HG03565 (cell line): ENCODE data around the gene PLA2G2C.
"Not testable (repeated sequence)": the region's sequence is repeated elsewhere in the genome, so short reads cannot be mapped to it uniquely, and the experiment has no call there.

Source experiments
- ATAC-seq: cut with Tn5 transposase; IDR thresholded peaks from one replicate; pipeline ENCODE4 v1.9.1; 2021; ENCODE audit warnings: mild to moderate bottlenecking, moderate library complexity; ENCODE audit not compliant: unreplicated experiment

PLA2G2C gene

DNA sequence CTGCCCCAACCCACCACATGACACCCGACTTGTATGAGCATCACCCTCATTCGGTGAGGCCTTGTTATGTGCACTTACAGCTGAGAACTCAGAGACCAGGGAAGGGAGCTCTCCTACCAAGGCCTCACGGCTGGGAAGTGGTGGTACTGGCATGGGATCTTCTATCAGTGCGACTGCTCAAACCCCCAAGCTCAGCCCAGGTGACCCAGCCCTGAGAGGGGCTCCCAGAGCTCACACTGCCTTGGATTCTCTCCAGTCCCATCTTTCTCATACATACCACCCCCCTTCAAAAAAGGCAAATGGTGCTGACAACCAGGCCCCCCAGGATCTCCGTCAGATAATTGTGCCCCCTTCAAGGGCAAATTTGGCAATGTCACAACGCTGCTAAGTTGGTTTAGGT, 48.0 kb downstream of the PLA2G2C start:
- no peak for ATAC-seq

- no peak for ATAC-seq
Measured at GRCh38 chr1:20137604-20138003, 48.7 kb downstream of the PLA2G2C start.

DNA sequence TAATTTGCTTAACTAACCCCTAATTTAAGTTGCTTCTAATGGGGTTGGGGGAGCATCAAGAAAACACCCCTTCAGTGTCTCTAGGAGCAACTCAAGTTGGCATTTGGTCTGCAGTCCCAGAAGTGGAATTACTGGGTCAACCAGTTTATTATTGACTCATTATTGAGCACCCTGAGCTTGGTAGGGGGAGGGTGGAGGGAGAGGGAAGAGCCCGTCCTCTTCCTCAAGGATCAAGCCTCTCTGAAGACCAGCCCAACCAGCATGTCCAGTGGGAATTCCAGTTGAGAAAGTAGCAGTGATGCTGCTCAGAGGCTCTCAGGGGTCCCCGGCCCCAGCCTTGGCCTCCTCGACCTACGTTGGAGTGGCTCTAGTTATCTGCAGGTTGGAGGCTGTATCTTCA, 49.3 kb downstream of the PLA2G2C start:
- no peak for ATAC-seq

GRCh38 chr1:20136249-20136648, 50.1 kb downstream of the PLA2G2C start:
- no peak for ATAC-seq

DNA sequence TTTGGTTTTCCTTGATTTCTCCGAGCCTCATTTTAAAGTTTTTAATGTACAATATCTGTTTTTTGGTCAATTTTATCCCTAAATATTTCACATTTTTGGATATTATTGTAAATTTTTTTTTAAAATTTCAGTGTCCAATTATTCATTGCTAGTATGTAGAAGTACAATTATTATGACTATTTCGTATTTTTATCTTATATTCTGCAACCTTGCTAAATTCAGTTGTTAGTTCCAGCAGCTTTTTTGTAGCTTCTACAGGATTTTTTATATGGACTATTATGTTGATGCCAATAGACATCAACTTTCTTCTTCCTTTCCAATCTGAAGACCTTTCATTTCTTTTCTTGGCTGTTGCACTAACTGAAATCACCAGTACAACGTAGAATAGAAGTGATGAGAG, 51.3 kb downstream of the PLA2G2C start:
- ATAC-seq, result no peak

DNA sequence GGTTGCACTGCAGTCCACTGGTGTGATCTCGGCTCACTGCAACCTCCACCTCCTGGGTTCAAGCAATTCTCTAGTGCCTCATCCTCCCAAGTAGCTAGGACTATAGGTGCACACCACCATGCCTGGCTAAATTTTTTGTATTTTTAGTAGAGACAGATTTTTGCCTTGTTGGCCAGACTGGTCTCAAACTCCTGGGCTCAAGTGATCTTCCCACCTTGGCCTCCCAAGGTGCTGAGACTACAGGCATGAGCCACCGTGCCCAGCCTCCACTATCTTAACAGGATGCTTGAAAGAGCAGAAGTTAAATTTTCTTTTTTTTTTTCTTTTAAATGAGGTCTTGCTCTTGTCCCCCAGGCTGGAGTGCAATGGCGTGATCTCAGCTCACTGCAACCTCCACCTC, 55.8 kb downstream of the PLA2G2C start:
- ATAC-seq, result not testable (repeated sequence)

DNA sequence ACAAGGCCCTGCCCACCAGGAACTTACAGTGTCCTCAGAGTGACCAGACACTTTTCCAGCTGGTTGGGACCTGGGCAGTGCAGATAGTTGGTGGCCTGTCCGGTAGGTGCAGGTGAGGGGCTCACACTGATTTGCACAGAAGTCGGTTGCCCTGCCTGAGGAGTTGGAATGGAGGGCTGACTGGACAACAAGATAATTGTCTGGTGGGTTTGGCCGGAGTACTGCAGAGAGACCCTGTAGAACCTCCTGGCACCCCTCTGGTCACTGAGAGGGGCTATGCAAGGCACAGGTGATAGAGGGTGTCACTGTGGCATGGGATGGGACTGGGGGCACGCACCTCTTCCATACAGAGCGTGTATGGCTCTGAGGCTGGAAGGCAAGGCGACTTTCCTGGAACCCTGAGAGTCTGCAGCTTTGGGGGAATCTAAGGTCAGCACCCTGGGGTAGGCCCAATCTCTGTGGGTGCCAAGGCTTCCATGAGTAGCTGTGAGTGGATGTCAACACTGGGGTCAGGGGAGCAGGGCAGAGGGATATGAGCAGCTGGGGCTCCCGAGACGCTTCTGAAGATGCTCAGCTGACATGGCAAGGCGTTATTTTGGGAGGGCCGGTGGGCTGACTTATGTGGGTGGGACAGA, 59.4 kb downstream of the PLA2G2C start:
- ATAC-seq, result no peak

DNA sequence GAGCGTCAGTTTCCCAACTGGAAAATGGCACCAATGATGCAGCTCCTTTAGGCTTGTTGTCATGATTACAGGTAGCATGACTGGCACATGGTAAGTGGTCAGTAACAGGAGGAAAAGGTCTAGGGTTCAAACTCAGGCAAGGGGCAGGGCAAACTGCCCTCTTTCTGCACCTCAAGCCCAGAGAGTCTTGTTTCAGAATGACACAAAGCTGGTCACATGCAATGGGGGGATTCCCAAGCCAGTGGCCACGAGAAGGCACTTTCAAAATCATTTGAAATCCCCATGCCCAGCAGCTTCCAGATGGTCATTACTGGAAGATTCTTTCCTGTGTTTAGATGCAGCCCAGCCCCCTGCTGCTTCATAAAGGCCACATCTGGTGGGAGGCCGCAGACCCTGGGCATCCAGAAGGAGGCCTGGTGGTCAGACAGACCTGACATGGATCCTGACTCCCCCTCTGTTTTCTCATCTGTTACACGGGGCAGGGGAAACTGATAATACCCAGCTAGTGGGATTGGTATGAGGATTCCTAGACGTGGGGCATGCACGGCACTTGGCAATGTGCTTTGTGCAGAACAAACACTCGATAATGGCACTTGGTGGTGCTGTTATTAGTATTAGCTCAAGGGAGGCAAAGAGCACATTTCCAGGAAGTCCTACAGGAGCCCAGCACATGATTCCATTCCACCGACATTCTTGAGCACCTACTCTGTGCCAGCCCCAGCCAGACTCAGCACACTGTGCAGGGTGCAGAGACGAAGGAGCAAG, 60.1 kb downstream of the PLA2G2C start:
- peak; percentile 53 for ATAC-seq

DNA sequence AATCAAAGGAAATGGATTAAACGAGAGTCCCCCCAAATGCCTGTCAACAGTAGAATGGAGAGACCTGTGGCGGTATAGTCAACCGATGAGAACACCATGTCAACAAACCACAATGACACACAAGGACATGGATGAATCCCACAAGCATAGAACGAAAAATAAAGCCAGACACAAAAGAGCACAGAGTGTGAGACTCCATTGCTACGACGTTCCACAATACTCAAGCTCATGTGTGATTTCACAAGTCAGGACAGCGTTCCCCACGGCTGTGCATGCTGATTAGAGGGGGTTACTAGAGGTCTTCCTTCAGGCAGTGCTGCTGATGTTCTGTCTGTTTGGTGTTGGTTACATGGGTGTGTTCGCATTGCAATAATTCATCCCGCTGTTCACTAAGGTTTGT, 61.2 kb downstream of the PLA2G2C start:
- no peak for ATAC-seq

DNA sequence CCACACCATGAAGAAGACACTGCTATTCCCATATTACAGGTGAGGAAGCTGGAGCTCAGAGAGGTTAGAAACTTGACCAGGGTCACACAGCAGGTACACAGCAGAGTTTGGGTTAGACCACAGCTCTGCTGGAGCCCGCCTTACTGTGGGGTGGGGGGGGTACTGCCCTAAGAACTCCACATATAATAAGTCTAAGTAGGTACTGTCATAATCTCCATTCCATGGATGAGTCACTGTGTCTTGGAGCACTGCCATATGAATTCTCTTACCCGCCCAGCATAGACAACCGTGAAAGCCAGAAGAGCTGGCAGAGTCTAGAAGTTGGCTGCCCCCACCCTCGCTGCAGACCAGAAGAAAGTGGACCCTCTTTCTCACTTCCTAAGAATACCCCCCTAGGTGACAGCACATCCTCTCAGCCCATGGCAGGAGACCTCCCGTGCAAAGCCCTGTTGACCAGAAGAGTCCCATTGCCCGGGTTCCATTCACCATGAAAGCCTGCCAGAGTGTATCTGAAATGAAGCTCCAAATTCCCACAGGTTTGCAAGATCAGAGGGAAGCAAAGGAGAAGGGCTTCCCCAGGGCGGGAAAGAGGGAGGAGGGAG, 61.8 kb downstream of the PLA2G2C start:
- no peak for ATAC-seq

DNA sequence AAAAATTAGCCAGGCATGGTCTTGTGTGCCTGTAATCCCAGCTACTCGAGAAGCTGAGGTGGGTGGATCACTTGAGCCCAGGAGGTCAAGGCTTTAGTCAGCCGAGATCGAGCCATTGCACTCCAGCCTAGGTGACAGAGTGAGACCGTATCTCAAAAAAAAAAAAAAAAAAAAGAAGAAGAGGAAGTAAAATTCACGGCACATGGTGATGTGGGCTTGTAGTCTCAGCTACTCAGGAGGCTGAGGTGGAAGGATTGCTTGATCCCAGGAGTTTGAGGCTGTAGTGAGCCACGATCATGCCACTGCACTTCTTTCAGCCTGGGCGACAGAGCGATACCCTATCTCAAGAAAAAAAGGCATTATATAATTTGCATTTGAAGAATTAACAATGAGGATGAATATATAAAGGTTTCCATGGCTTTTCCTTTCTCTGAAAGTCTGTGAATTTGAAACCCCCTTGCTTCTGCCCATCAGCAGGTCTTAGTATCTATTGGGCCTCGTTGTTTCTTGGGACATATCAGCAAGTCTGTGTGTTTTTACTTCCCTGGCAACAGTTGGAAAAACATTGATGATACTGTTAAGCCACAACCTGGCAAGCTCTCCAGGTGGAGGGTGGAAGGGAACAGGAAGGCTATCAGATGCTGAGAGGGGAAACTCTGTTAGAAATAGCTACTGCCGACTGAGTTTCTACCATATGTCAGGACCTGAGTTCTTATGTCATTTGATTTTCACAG, 62.4 kb downstream of the PLA2G2C start:
- no peak for ATAC-seq

DNA sequence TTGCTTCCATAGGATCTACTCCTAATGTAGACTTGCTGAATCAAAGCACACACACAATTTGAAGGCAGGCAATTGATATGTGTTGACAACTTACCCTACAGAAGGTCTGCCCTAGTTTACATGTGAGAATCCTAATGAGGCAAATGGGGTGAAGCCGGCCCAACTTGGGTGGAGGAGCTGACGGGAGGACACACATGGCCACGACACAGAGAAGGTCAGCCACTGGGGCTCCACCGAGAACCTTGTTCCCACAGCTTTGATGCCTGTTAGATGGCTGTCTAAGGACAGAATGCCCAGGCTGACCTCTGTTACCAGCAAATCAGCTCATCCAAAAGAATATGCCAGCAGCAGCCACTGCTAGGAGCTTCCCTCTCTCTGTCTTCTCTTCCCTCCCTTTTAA, 65.5 kb downstream of the PLA2G2C start:
- ATAC-seq, result no peak

- ATAC-seq, result no peak
Measured at GRCh38 chr1:20119347-20119746, 67.0 kb downstream of the PLA2G2C start, which contains the start of gene PLA2G2D. Gene PLA2G2D, minus strand, starts transcription at chr1:20119536. Its CDS starts 38 bp downstream, at chr1:20119498.

- ATAC-seq, result no peak
Measured at GRCh38 chr1:20117236-20117635, 69.1 kb downstream of the PLA2G2C start.

DNA sequence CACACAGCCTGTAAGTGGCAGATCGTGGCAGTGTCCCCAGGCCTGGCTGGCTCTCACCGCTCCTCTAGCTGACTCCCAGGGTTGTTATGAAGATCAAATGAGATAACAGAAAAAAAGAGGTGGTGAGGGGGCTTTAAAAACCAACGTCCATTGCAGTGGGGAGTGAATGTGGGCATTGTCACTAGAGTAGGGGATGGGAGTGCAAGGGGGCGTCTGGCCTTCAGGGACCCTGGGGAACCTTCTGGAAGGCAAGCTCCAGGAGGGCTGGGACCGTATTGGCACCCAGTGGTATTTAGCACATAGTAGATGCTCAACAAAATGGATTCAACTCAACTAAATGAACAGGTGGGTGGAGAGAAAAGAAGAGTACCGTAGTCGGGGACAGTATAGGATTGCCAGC, 70.4 kb downstream of the PLA2G2C start:
- no peak for ATAC-seq

GRCh38 chr1:20115479-20115878, 70.8 kb downstream of the PLA2G2C start:
- no peak for ATAC-seq

GRCh38 chr1:20114021-20114648, 72.2 kb downstream of the PLA2G2C start:
- no peak for ATAC-seq
